ENCODE measurements around the gene MAP2K6.

GRCh38 chr17:69592692-69593350 is 178.3 kb downstream of the MAP2K6 start:
- TF ChIP-seq POLR2AphosphoS5 (IDR thresholded peaks at IDR 0.05; ENCODE audit: borderline replicate concordance, low read depth, low read length), result no peak
- no peak for TF ChIP-seq EZH2 (IDR thresholded peaks at IDR 0.05)

Data from SK-N-MC (cell line).